ENCODE data around the gene SPATA32.

DNA sequence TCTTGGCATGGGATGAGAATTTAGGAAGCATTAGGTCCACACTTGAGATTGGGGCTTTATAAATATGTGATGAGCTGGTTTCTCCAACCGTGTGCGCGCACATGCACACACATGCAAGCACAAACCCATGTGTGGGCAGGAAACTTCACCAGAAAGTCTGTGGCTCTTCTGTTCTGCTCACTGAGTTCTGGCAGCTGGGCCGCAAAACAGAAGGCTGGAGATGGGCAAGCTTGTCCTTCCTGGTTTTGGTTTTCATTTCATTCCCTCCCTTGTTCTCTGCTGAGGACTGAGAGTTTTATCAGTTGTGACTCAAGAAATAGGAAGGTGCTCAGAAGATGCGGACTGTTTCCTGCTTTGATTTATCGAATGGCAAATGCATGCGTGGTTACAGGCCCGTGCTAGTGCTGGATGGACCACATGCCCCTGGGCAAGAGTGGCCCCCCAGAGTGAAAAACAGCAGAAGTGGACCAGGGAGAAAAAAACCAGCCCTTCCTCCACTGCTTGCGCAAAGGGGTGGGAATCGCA lies 40.8 kb upstream of the SPATA32 start:
- TF ChIP-seq, protein P1, sequence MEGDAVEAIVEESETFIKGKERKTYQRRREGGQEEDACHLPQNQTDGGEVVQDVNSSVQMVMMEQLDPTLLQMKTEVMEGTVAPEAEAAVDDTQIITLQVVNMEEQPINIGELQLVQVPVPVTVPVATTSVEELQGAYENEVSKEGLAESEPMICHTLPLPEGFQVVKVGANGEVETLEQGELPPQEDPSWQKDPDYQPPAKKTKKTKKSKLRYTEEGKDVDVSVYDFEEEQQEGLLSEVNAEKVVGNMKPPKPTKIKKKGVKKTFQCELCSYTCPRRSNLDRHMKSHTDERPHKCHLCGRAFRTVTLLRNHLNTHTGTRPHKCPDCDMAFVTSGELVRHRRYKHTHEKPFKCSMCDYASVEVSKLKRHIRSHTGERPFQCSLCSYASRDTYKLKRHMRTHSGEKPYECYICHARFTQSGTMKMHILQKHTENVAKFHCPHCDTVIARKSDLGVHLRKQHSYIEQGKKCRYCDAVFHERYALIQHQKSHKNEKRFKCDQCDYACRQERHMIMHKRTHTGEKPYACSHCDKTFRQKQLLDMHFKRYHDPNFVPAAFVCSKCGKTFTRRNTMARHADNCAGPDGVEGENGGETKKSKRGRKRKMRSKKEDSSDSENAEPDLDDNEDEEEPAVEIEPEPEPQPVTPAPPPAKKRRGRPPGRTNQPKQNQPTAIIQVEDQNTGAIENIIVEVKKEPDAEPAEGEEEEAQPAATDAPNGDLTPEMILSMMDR (IDR thresholded peaks at IDR 0.05), result no peak
- TF ChIP-seq POLR2A (IDR thresholded peaks at IDR 0.05), result no peak

Data from thyroid gland (tissue), 4 donors.